ENCODE results near the gene CFAP90. TPM values are rescaled to one million over a fixed set of nuclear protein-coding genes. Genes with fewer than 3 reads are reported as not detected.

Gene CFAP90
- total RNA-seq, 1 donor from 2014 or later, result not detected

- Histone ChIP-seq H3K27me3 (no peaks in the 10 kb centered on the region), H3K4me3 (no peak overlapping the region), H3K9me3 (ENCODE audit: low read depth) (no peaks in the 10 kb centered on the region), H3K4me2 (no peak overlapping the region), H3K9ac (no peak overlapping the region), H3K27ac (no peak overlapping the region), H3K4me1 (peaks cover 9% of the 10 kb centered on the region), H4K20me1 (ENCODE audit: low read depth) (no peaks in the 10 kb centered on the region), H3K36me3 (no peaks in the 10 kb centered on the region), H3K79me2 (ENCODE audit: low read depth) (no peaks in the 10 kb centered on the region), H3F3A (ENCODE audit: low read depth) (peaks cover 3% of the 10 kb centered on the region), H2AFZ (replicated peaks) (no peak overlapping the region)
- no peak for DNase-seq (ENCODE audit: low spot score)
- H3K36me3 Mint-ChIP-seq, result no peaks in the 10 kb centered on the region
- peaks cover 8% of the 10 kb centered on the region for H3K4me1 Mint-ChIP-seq
- H3K4me3 Mint-ChIP-seq, result no peak overlapping the region
- TF ChIP-seq CTCF (IDR thresholded peaks at IDR 0.05) (no peak), EZH2phosphoT487 (IDR thresholded peaks at IDR 0.05) (no peak), EZH2 (IDR thresholded peaks at IDR 0.05) (no peak)
- H3K27ac Mint-ChIP-seq, result no peak overlapping the region
- no peaks in the 10 kb centered on the region for H3K9me3 Mint-ChIP-seq
- H3K27me3 Mint-ChIP-seq (ENCODE audit: insufficient read depth, low read depth), result peaks cover 2% of the 10 kb centered on the region
Measured at GRCh38 chr5:7789567-7789966, 61.4 kb downstream of the CFAP90 start.

- Mint-ChIP-seq H3K4me1 (no peaks in the 10 kb centered on the region), H3K27me3 (ENCODE audit: insufficient read depth, low read depth) (peaks cover 2% of the 10 kb centered on the region), H3K27ac (no peak overlapping the region), H3K4me3 (no peak overlapping the region), H3K36me3 (no peaks in the 10 kb centered on the region), H3K9me3 (no peaks in the 10 kb centered on the region)
- no peak for DNase-seq (ENCODE audit: low spot score)
- H3K36me3 ChIP-seq, result no peaks in the 10 kb centered on the region
- H2AFZ ChIP-seq (replicated peaks), result no peak overlapping the region
- no peaks in the 10 kb centered on the region for H3K27me3 ChIP-seq
- no peaks in the 10 kb centered on the region for H3F3A ChIP-seq (ENCODE audit: low read depth)
- H3K4me3 ChIP-seq, result no peak overlapping the region
- H4K20me1 ChIP-seq (ENCODE audit: low read depth), result no peaks in the 10 kb centered on the region
- H3K27ac ChIP-seq, result no peak overlapping the region
- peaks cover 6% of the 10 kb centered on the region for H3K4me1 ChIP-seq
- no peaks in the 10 kb centered on the region for H3K9me3 ChIP-seq (ENCODE audit: low read depth)
- H3K9ac ChIP-seq, result no peak overlapping the region
- H3K4me2 ChIP-seq, result no peak overlapping the region
- H3K79me2 ChIP-seq (ENCODE audit: low read depth), result no peaks in the 10 kb centered on the region
- TF ChIP-seq EZH2phosphoT487 (IDR thresholded peaks at IDR 0.05) (no peak), CTCF (IDR thresholded peaks at IDR 0.05) (no peak), EZH2 (IDR thresholded peaks at IDR 0.05) (no peak)
Measured at GRCh38 chr5:7787770-7788169, 63.2 kb downstream of the CFAP90 start.

GRCh38 chr5:7784683-7785380 is 66.1 kb downstream of the CFAP90 start:
- H3F3A ChIP-seq (ENCODE audit: low read depth), result no peaks in the 10 kb centered on the region
- DNase-seq (ENCODE audit: low spot score), result no peak
- no peak overlapping the region for H3K4me3 Mint-ChIP-seq
- no peak overlapping the region for H2AFZ ChIP-seq (replicated peaks)
- H3K4me2 ChIP-seq, result no peak overlapping the region
- H3K79me2 ChIP-seq (ENCODE audit: low read depth), result no peaks in the 10 kb centered on the region
- H4K20me1 ChIP-seq (ENCODE audit: low read depth), result no peaks in the 10 kb centered on the region
- H3K9ac ChIP-seq, result no peak overlapping the region
- peaks cover 5% of the 10 kb centered on the region for H3K27me3 Mint-ChIP-seq (ENCODE audit: insufficient read depth, low read depth)
- no peak overlapping the region for H3K27ac ChIP-seq
- no peaks in the 10 kb centered on the region for H3K9me3 Mint-ChIP-seq
- peaks cover 5% of the 10 kb centered on the region for H3K4me1 Mint-ChIP-seq
- peaks cover 10% of the 10 kb centered on the region for H3K4me1 ChIP-seq
- no peaks in the 10 kb centered on the region for H3K36me3 ChIP-seq
- no peaks in the 10 kb centered on the region for H3K27me3 ChIP-seq
- no peak overlapping the region for H3K4me3 ChIP-seq
- no peak overlapping the region for H3K27ac Mint-ChIP-seq
- H3K36me3 Mint-ChIP-seq, result no peaks in the 10 kb centered on the region
- no peaks in the 10 kb centered on the region for H3K9me3 ChIP-seq (ENCODE audit: low read depth)
- TF ChIP-seq CTCF (IDR thresholded peaks at IDR 0.05) (no peak), EZH2 (IDR thresholded peaks at IDR 0.05) (no peak), EZH2phosphoT487 (IDR thresholded peaks at IDR 0.05) (no peak)

All from neural progenitor cell (in vitro differentiated cells).